ENCODE data around the gene CLASP2.

Gene CLASP2

GRCh38 chr3:33646406-33646805 lies 71.6 kb downstream of the CLASP2 start:
- Histone ChIP-seq H4K91ac (ENCODE audit: low read depth, low read length, poor library complexity) (no peak overlapping the region), H3K4me2 (ENCODE audit: insufficient read depth, low read length, poor library complexity, severe bottlenecking) (no peak overlapping the region), H3K23ac (ENCODE audit: low read depth, low read length, poor library complexity) (no peak overlapping the region), H2BK5ac (ENCODE audit: low read length) (no peak overlapping the region), H3K9me3 (replicated peaks in 1 of 2; ENCODE audit: control insufficient read depth in 2 of 2, insufficient read depth in 1 of 2, low read depth in 1 of 2, low read length in 2 of 2) (no peaks in the 10 kb centered on the region), H4K8ac (ENCODE audit: low read depth, low read length) (no peak overlapping the region), H3K14ac (ENCODE audit: low read length) (no peak overlapping the region), H3K27ac (replicated peaks; ENCODE audit: low read length) (no peak overlapping the region), H2AK5ac (ENCODE audit: low read depth, low read length) (no peak overlapping the region), H3K9ac (ENCODE audit: low read depth, low read length, poor library complexity) (no peak overlapping the region), H3K27me3 (ENCODE audit: control insufficient read depth in 3 of 3, insufficient read depth in 3 of 3, low read depth in 1 of 3, low read length in 3 of 3) (no peaks in the 10 kb centered on the region), H2BK15ac (ENCODE audit: low read length) (no peak overlapping the region), H3K4ac (ENCODE audit: low read length) (no peak overlapping the region), H3K4me1 (ENCODE audit: control insufficient read depth in 2 of 2, insufficient read depth in 1 of 2, low read depth in 1 of 2, low read length in 2 of 2) (peaks cover 1 to 5% of the 10 kb centered on the region in 2 donors), H3K36me3 (replicated peaks in 1 of 2; ENCODE audit: control insufficient read depth in 2 of 2, insufficient read depth in 2 of 2, low read length in 2 of 2) (peaks cover 0 to 2% of the 10 kb centered on the region in 2 donors), H2BK12ac (ENCODE audit: low read length) (no peak overlapping the region), H3K79me1 (ENCODE audit: low read depth, low read length) (no peaks in the 10 kb centered on the region), H3K18ac (ENCODE audit: low read length) (no peak overlapping the region), H2AFZ (ENCODE audit: low read length) (no peak overlapping the region), H2BK120ac (ENCODE audit: low read depth, low read length) (no peak overlapping the region), H3K4me3 (ENCODE audit: low read length in 2 of 2) (no peak overlapping the region)
- no CpG with 5 or more reads among the region's 1 CpG for WGBS, 2 donors (ENCODE audit: extremely low coverage in 2 of 2, insufficient read length in 2 of 2, insufficient replicate concordance in 1 of 2)
- no peak for DNase-seq (ENCODE audit: low spot score)

GRCh38 chr3:33645060-33645647 lies 72.9 kb downstream of the CLASP2 start:
- no peak overlapping the region for H3K23ac ChIP-seq (ENCODE audit: low read depth, low read length, poor library complexity)
- H3K27me3 ChIP-seq (ENCODE audit: control insufficient read depth in 3 of 3, insufficient read depth in 3 of 3, low read depth in 1 of 3, low read length in 3 of 3): no peaks in the 10 kb centered on the region
- no peak overlapping the region for H2BK120ac ChIP-seq (ENCODE audit: low read depth, low read length)
- no peak overlapping the region for H2AK5ac ChIP-seq (ENCODE audit: low read depth, low read length)
- H4K91ac ChIP-seq (ENCODE audit: low read depth, low read length, poor library complexity): no peak overlapping the region
- no peak overlapping the region for H3K27ac ChIP-seq (replicated peaks; ENCODE audit: low read length)
- no peak overlapping the region for H3K18ac ChIP-seq (ENCODE audit: low read length)
- no peak overlapping the region for H3K4me2 ChIP-seq (ENCODE audit: insufficient read depth, low read length, poor library complexity, severe bottlenecking)
- peaks cover 0 to 2% of the 10 kb centered on the region in 2 donors for H3K36me3 ChIP-seq (replicated peaks in 1 of 2; ENCODE audit: control insufficient read depth in 2 of 2, insufficient read depth in 2 of 2, low read length in 2 of 2)
- H3K14ac ChIP-seq (ENCODE audit: low read length): no peak overlapping the region
- H3K4ac ChIP-seq (ENCODE audit: low read length): no peak overlapping the region
- no peak overlapping the region for H2AFZ ChIP-seq (ENCODE audit: low read length)
- H3K4me3 ChIP-seq (ENCODE audit: low read length in 2 of 2): no peak overlapping the region
- H4K8ac ChIP-seq (ENCODE audit: low read depth, low read length): no peak overlapping the region
- no peak for DNase-seq (ENCODE audit: low spot score)
- H3K79me1 ChIP-seq (ENCODE audit: low read depth, low read length): no peaks in the 10 kb centered on the region
- no peaks in the 10 kb centered on the region for H3K9me3 ChIP-seq (replicated peaks in 1 of 2; ENCODE audit: control insufficient read depth in 2 of 2, insufficient read depth in 1 of 2, low read depth in 1 of 2, low read length in 2 of 2)
- H3K9ac ChIP-seq (ENCODE audit: low read depth, low read length, poor library complexity): no peak overlapping the region
- H2BK5ac ChIP-seq (ENCODE audit: low read length): no peak overlapping the region
- no CpG with 5 or more reads among the region's 5 CpGs for WGBS, 2 donors (ENCODE audit: extremely low coverage in 2 of 2, insufficient read length in 2 of 2, insufficient replicate concordance in 1 of 2)
- H2BK15ac ChIP-seq (ENCODE audit: low read length): no peak overlapping the region
- H3K4me1 ChIP-seq (ENCODE audit: control insufficient read depth in 2 of 2, insufficient read depth in 1 of 2, low read depth in 1 of 2, low read length in 2 of 2): peaks cover 1 to 5% of the 10 kb centered on the region in 2 donors
- no peak overlapping the region for H2BK12ac ChIP-seq (ENCODE audit: low read length)

GRCh38 chr3:33644582-33644981 lies 73.5 kb downstream of the CLASP2 start:
- Histone ChIP-seq H2AK5ac (ENCODE audit: low read depth, low read length) (no peak overlapping the region), H4K91ac (ENCODE audit: low read depth, low read length, poor library complexity) (no peak overlapping the region), H3K4me1 (ENCODE audit: control insufficient read depth in 2 of 2, insufficient read depth in 1 of 2, low read depth in 1 of 2, low read length in 2 of 2) (peaks cover 1 to 5% of the 10 kb centered on the region in 2 donors), H3K36me3 (replicated peaks in 1 of 2; ENCODE audit: control insufficient read depth in 2 of 2, insufficient read depth in 2 of 2, low read length in 2 of 2) (peaks cover 2 to 3% of the 10 kb centered on the region in 2 donors), H2BK120ac (ENCODE audit: low read depth, low read length) (no peak overlapping the region), H2BK5ac (ENCODE audit: low read length) (no peak overlapping the region), H3K9ac (ENCODE audit: low read depth, low read length, poor library complexity) (no peak overlapping the region), H3K4me3 (ENCODE audit: low read length in 2 of 2) (no peak overlapping the region), H3K18ac (ENCODE audit: low read length) (no peak overlapping the region), H2BK15ac (ENCODE audit: low read length) (no peak overlapping the region), H3K9me3 (replicated peaks in 1 of 2; ENCODE audit: control insufficient read depth in 2 of 2, insufficient read depth in 1 of 2, low read depth in 1 of 2, low read length in 2 of 2) (no peaks in the 10 kb centered on the region), H3K4me2 (ENCODE audit: insufficient read depth, low read length, poor library complexity, severe bottlenecking) (no peak overlapping the region), H2AFZ (ENCODE audit: low read length) (no peak overlapping the region), H3K23ac (ENCODE audit: low read depth, low read length, poor library complexity) (no peak overlapping the region), H3K14ac (ENCODE audit: low read length) (no peak overlapping the region), H3K4ac (ENCODE audit: low read length) (no peak overlapping the region), H4K8ac (ENCODE audit: low read depth, low read length) (no peak overlapping the region), H3K79me1 (ENCODE audit: low read depth, low read length) (no peaks in the 10 kb centered on the region), H3K27ac (replicated peaks; ENCODE audit: low read length) (no peak overlapping the region), H2BK12ac (ENCODE audit: low read length) (no peak overlapping the region), H3K27me3 (ENCODE audit: control insufficient read depth in 3 of 3, insufficient read depth in 3 of 3, low read depth in 1 of 3, low read length in 3 of 3) (no peaks in the 10 kb centered on the region)
- no CpG with 5 or more reads among the region's 4 CpGs for WGBS, 2 donors (ENCODE audit: extremely low coverage in 2 of 2, insufficient read length in 2 of 2, insufficient replicate concordance in 1 of 2)
- no peak for DNase-seq (ENCODE audit: low spot score)

GRCh38 chr3:33642806-33643205 lies 75.2 kb downstream of the CLASP2 start:
- Histone ChIP-seq H3K9ac (ENCODE audit: low read depth, low read length, poor library complexity) (no peak overlapping the region), H3K4me2 (ENCODE audit: insufficient read depth, low read length, poor library complexity, severe bottlenecking) (no peak overlapping the region), H2AK5ac (ENCODE audit: low read depth, low read length) (no peak overlapping the region), H4K91ac (ENCODE audit: low read depth, low read length, poor library complexity) (no peak overlapping the region), H2BK12ac (ENCODE audit: low read length) (no peak overlapping the region), H2BK5ac (ENCODE audit: low read length) (no peak overlapping the region), H3K4me3 (ENCODE audit: low read length in 2 of 2) (no peak overlapping the region), H3K79me1 (ENCODE audit: low read depth, low read length) (no peaks in the 10 kb centered on the region), H3K36me3 (replicated peaks in 1 of 2; ENCODE audit: control insufficient read depth in 2 of 2, insufficient read depth in 2 of 2, low read length in 2 of 2) (peaks cover 5 to 13% of the 10 kb centered on the region in 2 donors), H3K4ac (ENCODE audit: low read length) (no peak overlapping the region), H3K27ac (replicated peaks; ENCODE audit: low read length) (no peak overlapping the region), H2BK15ac (ENCODE audit: low read length) (no peak overlapping the region), H3K9me3 (replicated peaks in 1 of 2; ENCODE audit: control insufficient read depth in 2 of 2, insufficient read depth in 1 of 2, low read depth in 1 of 2, low read length in 2 of 2) (no peaks in the 10 kb centered on the region), H3K27me3 (ENCODE audit: control insufficient read depth in 3 of 3, insufficient read depth in 3 of 3, low read depth in 1 of 3, low read length in 3 of 3) (no peaks in the 10 kb centered on the region), H3K23ac (ENCODE audit: low read depth, low read length, poor library complexity) (no peak overlapping the region), H3K4me1 (ENCODE audit: control insufficient read depth in 2 of 2, insufficient read depth in 1 of 2, low read depth in 1 of 2, low read length in 2 of 2) (peaks cover 1 to 5% of the 10 kb centered on the region in 2 donors), H3K14ac (ENCODE audit: low read length) (no peak overlapping the region), H4K8ac (ENCODE audit: low read depth, low read length) (no peak overlapping the region), H2BK120ac (ENCODE audit: low read depth, low read length) (no peak overlapping the region), H2AFZ (ENCODE audit: low read length) (no peak overlapping the region), H3K18ac (ENCODE audit: low read length) (no peak overlapping the region)
- DNase-seq (ENCODE audit: low spot score): no peak
- WGBS, 2 donors (ENCODE audit: extremely low coverage in 2 of 2, insufficient read length in 2 of 2, insufficient replicate concordance in 1 of 2): no CpG with 5 or more reads among the region's 2 CpGs

All from neuronal stem cell (in vitro differentiated cells).